Small intestine (tissue), 7 donors: ENCODE measurements around the gene GOLGA1. TPM values are rescaled to one million over a fixed set of nuclear protein-coding genes. Genes with fewer than 3 reads are reported as not detected.

Experiments
- DNase-seq, 2 donors: peaks; one replicate each; pipeline versions ENCODE4 v3.0.0 to v3.0.0-alpha.2; 2013
- FAIRE-seq: peaks from 2 replicates; lab custom pipeline; 2012; peaks lifted over from hg19 to GRCh38; lab: Jason Lieb, UNC
- H3K27ac ChIP-seq, 3 donors: one replicate each; pipeline ENCODE4 v1.5.1; 2013; ENCODE audit warnings: low read length in 2 of 3, mild to moderate bottlenecking in 2 of 3, control low read depth in 1 of 3, inconsistent platforms in 1 of 3, low read depth in 1 of 3, moderate library complexity in 1 of 3
- H3K27me3 ChIP-seq, 3 donors: one replicate each; pipeline ENCODE4 v1.6.1; 2013; ENCODE audit warnings: low read length in 3 of 3, inconsistent platforms in 1 of 3; ENCODE audit not compliant: control insufficient read depth in 3 of 3, insufficient read depth in 3 of 3
- H3K36me3 ChIP-seq, 3 donors: one replicate each; pipeline ENCODE4 v1.6.1; 2013; ENCODE audit warnings: low read length in 3 of 3, inconsistent platforms in 1 of 3, low read depth in 1 of 3, mild to moderate bottlenecking in 1 of 3, moderate library complexity in 1 of 3; ENCODE audit not compliant: control insufficient read depth in 3 of 3, insufficient read depth in 2 of 3
- H3K4me1 ChIP-seq, 3 donors: one replicate each; pipeline ENCODE4 v1.6.1; 2013; ENCODE audit warnings: low read length in 2 of 3, inconsistent platforms in 1 of 3, low read depth in 1 of 3, mild to moderate bottlenecking in 1 of 3, moderate library complexity in 1 of 3; ENCODE audit not compliant: control insufficient read depth in 3 of 3, insufficient read depth in 2 of 3
- H3K4me3 ChIP-seq, 3 donors: one replicate each; pipeline ENCODE4 v1.5.1; 2013; ENCODE audit warnings: low read length in 3 of 3, control low read depth in 1 of 3, inconsistent platforms in 1 of 3, low read depth in 1 of 3, mild to moderate bottlenecking in 1 of 3, moderate library complexity in 1 of 3
- H3K9me3 ChIP-seq, 2 donors: one replicate each; pipeline ENCODE4 v1.6.1; 2013; ENCODE audit warnings: low read depth in 1 of 2, low read length in 1 of 2; ENCODE audit not compliant: control insufficient read depth in 2 of 2, insufficient read depth in 1 of 2
- whole genome bisulfite sequencing, 3 donors: extraction: QIAGEN DNeasy Blood & Tissue Kit; methylation state at CpG; one replicate each; pipeline ENCODE4 v1.1.7; 2013; 5-methylcytosine and 5-hydroxymethylcytosine counted together
- polyA plus RNA-seq, 4 donors: library from polyadenylated mRNA; stranded (reverse) in 3 of 4; unstranded in 1 of 4; fragments of 200-250 nt in 3 of 4; fragments of 120-200 nt in 1 of 4; gene quantifications; one replicate each; pipeline versions ENCODE4 v1.2.1 to v1.2.3, GENCODE V29; 2013
- donor health status: healthy with polysubstance abuse.
- donor health status: control.
- donor health status: control.
- donor health status: Bipolar disorder and iron deficiency.
- donor health status: healthy.

GOLGA1 gene
- polyA plus RNA-seq, 4 donors: 9.1 to 18.8 (median 14.5) TPM

DNA sequence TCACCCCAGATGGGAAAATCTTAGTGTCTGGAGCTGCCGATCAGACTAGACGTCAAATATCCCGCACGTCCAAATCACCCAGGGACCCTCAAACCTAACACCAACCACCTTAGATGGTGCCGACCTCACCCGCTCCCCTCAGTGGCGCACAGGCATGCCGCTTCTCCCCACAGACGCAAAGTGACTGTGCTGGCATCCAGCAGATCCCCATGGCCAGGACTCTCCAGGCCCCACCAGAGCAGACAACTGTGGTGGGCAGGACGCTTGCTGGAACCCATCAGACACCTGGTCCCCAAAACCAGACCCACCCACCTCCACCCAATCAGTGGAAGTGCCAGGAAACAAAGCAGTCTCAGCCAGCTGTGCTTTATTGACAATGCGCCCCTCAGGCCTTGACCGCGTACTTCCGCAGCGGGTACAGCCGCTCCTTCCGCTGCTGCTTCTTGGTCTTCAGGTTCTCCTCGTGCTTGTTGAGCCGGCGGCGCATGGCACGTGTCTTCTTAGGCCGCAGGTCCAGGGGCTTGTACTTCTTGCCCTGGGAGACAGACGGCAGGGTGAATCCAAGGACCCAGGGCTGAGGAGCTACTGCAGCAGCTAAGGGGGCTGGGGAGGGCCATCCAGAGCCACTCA lies 83.2 kb downstream of the GOLGA1 start:
- H3K27ac ChIP-seq: no peak overlapping the region
- 85 to 89% (median 86%) methylated on average over 24 of the region's 24 CpGs for WGBS, 3 donors

GRCh38 chr9:124855944-124856765 lies 84.7 kb downstream of the GOLGA1 start:
- H3K9me3 ChIP-seq: no peaks in the 10 kb centered on the region
- H3K27me3 ChIP-seq: no peaks in the 10 kb centered on the region
- no peak for FAIRE-seq
- peaks cover 0 to 29% (median 3%) of the 10 kb centered on the region in 3 donors for H3K4me1 ChIP-seq
- no peak for DNase-seq
- no peak overlapping the region for H3K4me3 ChIP-seq
- H3K27ac ChIP-seq: no peak overlapping the region
- 62 to 73% (median 69%) methylated on average over 15 to 16 of the region's 16 CpGs for WGBS, 3 donors
- H3K36me3 ChIP-seq: peaks cover 5 to 61% (median 29%) of the 10 kb centered on the region in 3 donors

More for the DNA sequence above, 83.2 kb downstream of the GOLGA1 start:
- H3K27me3 ChIP-seq: no peaks in the 10 kb centered on the region
- peaks cover 5 to 65% (median 29%) of the 10 kb centered on the region in 3 donors for H3K36me3 ChIP-seq
- no peaks in the 10 kb centered on the region for H3K9me3 ChIP-seq
- H3K4me3 ChIP-seq: no peak overlapping the region
- no peak for DNase-seq
- no peak for FAIRE-seq
- H3K4me1 ChIP-seq: peaks cover 0 to 24% (median 2%) of the 10 kb centered on the region in 3 donors

GRCh38 chr9:124855566-124855943 lies 85.3 kb downstream of the GOLGA1 start:
- 82 to 87% (median 85%) methylated on average over 18 of the region's 18 CpGs for WGBS, 3 donors
- H3K4me1 ChIP-seq: peaks cover 0 to 23% (median 3%) of the 10 kb centered on the region in 3 donors
- H3K36me3 ChIP-seq: peaks cover 5 to 55% (median 29%) of the 10 kb centered on the region in 3 donors
- H3K4me3 ChIP-seq: no peak overlapping the region
- no peaks in the 10 kb centered on the region for H3K27me3 ChIP-seq
- no peak for DNase-seq
- no peak overlapping the region for H3K27ac ChIP-seq
- no peak for FAIRE-seq
- no peaks in the 10 kb centered on the region for H3K9me3 ChIP-seq

GRCh38 chr9:124854822-124855221 lies 86.1 kb downstream of the GOLGA1 start:
- 55 to 59% (median 56%) methylated on average over 7 of the region's 7 CpGs for WGBS, 3 donors
- no peaks in the 10 kb centered on the region for H3K9me3 ChIP-seq
- FAIRE-seq (no peak), DNase-seq (no peak)
- no peaks in the 10 kb centered on the region for H3K27me3 ChIP-seq
- no peak overlapping the region for H3K4me3 ChIP-seq
- H3K27ac ChIP-seq: no peak overlapping the region
- peaks cover 0 to 16% (median 3%) of the 10 kb centered on the region in 3 donors for H3K4me1 ChIP-seq
- peaks cover 5 to 47% (median 24%) of the 10 kb centered on the region in 3 donors for H3K36me3 ChIP-seq

DNA sequence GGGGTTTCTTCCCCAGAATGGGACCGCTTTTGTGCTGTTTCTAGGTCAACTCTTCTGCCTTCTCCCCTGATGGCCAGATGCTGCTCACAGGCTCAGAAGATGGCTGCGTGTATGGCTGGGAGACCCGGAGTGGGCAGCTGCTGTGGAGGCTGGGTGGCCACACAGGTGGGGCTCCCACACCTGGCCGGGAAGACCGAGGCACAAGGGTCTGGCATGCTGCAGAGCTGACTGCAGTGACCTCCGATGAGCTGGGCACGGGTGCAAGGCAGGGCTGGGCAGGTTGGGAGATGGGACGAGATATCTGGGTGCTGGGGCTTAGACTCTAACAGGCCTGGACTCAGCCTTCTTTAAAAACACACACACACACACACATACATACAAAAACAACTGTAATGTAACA lies 86.7 kb downstream of the GOLGA1 start:
- Histone ChIP-seq H3K9me3 (no peaks in the 10 kb centered on the region), H3K4me3 (no peak overlapping the region), H3K27me3 (no peaks in the 10 kb centered on the region), H3K36me3 (peaks cover 5 to 41% (median 19%) of the 10 kb centered on the region in 3 donors), H3K27ac (no peak overlapping the region), H3K4me1 (peaks cover 0 to 9% (median 3%) of the 10 kb centered on the region in 3 donors)
- WGBS, 3 donors: 78 to 88% (median 82%) methylated on average over 8 of the region's 8 CpGs
- no peak for FAIRE-seq
- DNase-seq: no peak

- H3K36me3 ChIP-seq: peaks cover 5 to 36% (median 14%) of the 10 kb centered on the region in 3 donors
- no peak for FAIRE-seq
- H3K9me3 ChIP-seq: no peaks in the 10 kb centered on the region
- no peak for DNase-seq
- 55 to 67% (median 57%) methylated on average over 11 of the region's 11 CpGs for WGBS, 3 donors
- peaks cover 0 to 8% (median 3%) of the 10 kb centered on the region in 3 donors for H3K4me1 ChIP-seq
- H3K4me3 ChIP-seq: peak overlapping the region in 1 of 3 donors; percentile 46
- H3K27ac ChIP-seq: peak overlapping the region in 1 of 3 donors; percentile 17
- H3K27me3 ChIP-seq: no peaks in the 10 kb centered on the region
These were observed 87.2 kb downstream of the GOLGA1 start for GRCh38 chr9:124853605-124854143.

GRCh38 chr9:124852829-124853531 lies 87.9 kb downstream of the GOLGA1 start, which contains the start of gene WDR38:
TSS of gene WDR38 (plus strand) at chr9:124853460. CDS start at chr9:124853532, 72 bp downstream.
- peak; percentile 68 to 86 for DNase-seq
- Histone ChIP-seq H3K27ac (peak within 1 kb of the TSS in 1 of 3 donors; percentile 17), H3K27me3 (no peaks in the 10 kb centered on the region), H3K4me1 (peaks cover 0 to 8% (median 3%) of the 10 kb centered on the region in 3 donors), H3K9me3 (no peaks in the 10 kb centered on the region), H3K36me3 (peaks cover 3 to 29% (median 9%) of the 10 kb centered on the region in 3 donors), H3K4me3 (peak within 1 kb of the TSS in 2 of 3 donors; percentile 34 to 46)
- whole genome bisulfite sequencing, 3 donors: 2% methylated on average over 33 to 51 of the region's 51 CpGs
- no peak for FAIRE-seq
